ENCODE results near the gene NALCN. TPM values are rescaled to one million over a fixed set of nuclear protein-coding genes. Genes with fewer than 3 reads are reported as not detected.

Gene NALCN
- total RNA-seq, 2 experiments from 2014 or later = not detected

- Mint-ChIP-seq H3K4me3 (no peak overlapping the region), H3K36me3 (no peaks in the 10 kb centered on the region), H3K27me3 (peaks cover 6% of the 10 kb centered on the region), H3K27ac (no peak overlapping the region), H3K9me3 (no peaks in the 10 kb centered on the region), H3K4me1 (no peaks in the 10 kb centered on the region)
- no peak for DNase-seq
These were observed 18.6 kb downstream of the NALCN start for GRCh38 chr13:101397742-101398141.

- no peak for DNase-seq
- Mint-ChIP-seq H3K9me3 (no peaks in the 10 kb centered on the region), H3K4me1 (no peaks in the 10 kb centered on the region), H3K4me3 (no peak overlapping the region), H3K27me3 (peaks cover 6% of the 10 kb centered on the region), H3K36me3 (no peaks in the 10 kb centered on the region), H3K27ac (no peak overlapping the region)
These were observed 21.7 kb downstream of the NALCN start for GRCh38 chr13:101394605-101395004.

DNA sequence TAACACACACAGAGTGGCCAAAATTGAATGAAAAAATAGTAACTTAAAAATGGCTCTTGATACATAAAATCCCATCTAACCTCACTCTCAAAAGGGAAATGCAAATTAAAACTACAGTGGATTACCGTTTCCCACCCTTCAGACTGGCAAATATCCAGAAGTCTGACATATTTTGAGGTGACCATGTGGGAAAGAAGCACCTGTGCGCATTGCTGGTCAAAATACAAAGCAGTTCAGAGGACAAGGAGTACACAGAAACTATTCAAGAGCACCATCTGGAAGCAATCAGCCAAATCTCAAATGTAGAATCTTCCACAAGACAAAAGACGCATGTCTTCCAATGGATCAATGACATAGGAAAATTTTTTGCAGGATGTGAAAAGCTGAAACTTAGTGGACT lies 23.2 kb downstream of the NALCN start:
- DNase-seq = no peak
- Mint-ChIP-seq H3K4me1 (no peaks in the 10 kb centered on the region), H3K9me3 (no peaks in the 10 kb centered on the region)

GRCh38 chr13:101390461-101390860 lies 25.8 kb downstream of the NALCN start:
- H3K27ac Mint-ChIP-seq = no peak overlapping the region
- H3K4me3 Mint-ChIP-seq = no peak overlapping the region
- peaks cover 7% of the 10 kb centered on the region for H3K27me3 Mint-ChIP-seq
- DNase-seq = no peak
- no peaks in the 10 kb centered on the region for H3K4me1 Mint-ChIP-seq
- H3K36me3 Mint-ChIP-seq = no peaks in the 10 kb centered on the region
- H3K9me3 Mint-ChIP-seq = no peaks in the 10 kb centered on the region

More for the DNA sequence above, 23.2 kb downstream of the NALCN start:
- Mint-ChIP-seq H3K4me3 (no peak overlapping the region), H3K27ac (no peak overlapping the region), H3K36me3 (no peaks in the 10 kb centered on the region), H3K27me3 (peaks cover 10% of the 10 kb centered on the region)

DNA sequence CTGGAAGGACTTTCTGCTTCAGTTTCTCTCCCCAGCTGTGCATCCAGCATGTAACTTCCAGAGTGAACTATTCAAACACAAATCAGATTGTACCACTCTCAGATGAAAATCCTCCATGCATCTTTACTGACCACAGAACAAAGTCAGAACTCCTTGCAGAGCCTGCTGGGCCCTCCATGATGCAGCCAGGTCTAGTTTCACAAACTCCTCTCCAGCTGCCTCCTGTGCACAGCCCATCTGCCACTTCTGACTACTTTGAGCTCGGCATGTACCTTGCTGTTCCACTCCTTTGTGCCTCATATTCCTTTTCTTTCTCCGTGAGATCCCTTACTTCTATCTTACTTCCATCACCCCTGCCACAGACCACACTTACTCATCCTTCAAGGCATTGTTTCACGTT lies 31.4 kb downstream of the NALCN start:
- no peaks in the 10 kb centered on the region for H3K9me3 Mint-ChIP-seq

GRCh38 chr13:101383595-101383994 lies 32.7 kb downstream of the NALCN start:
- H3K4me1 Mint-ChIP-seq = no peaks in the 10 kb centered on the region
- H3K9me3 Mint-ChIP-seq = no peaks in the 10 kb centered on the region
- no peak for DNase-seq
- H3K4me3 Mint-ChIP-seq = no peak overlapping the region
- no peaks in the 10 kb centered on the region for H3K36me3 Mint-ChIP-seq
- no peaks in the 10 kb centered on the region for H3K27me3 Mint-ChIP-seq
- H3K27ac Mint-ChIP-seq = no peak overlapping the region

More for the DNA sequence above, 31.4 kb downstream of the NALCN start:
- no peak for DNase-seq
- no peak overlapping the region for H3K27ac Mint-ChIP-seq
- no peaks in the 10 kb centered on the region for H3K36me3 Mint-ChIP-seq
- no peak overlapping the region for H3K4me3 Mint-ChIP-seq
- peaks cover 5% of the 10 kb centered on the region for H3K27me3 Mint-ChIP-seq
- H3K4me1 Mint-ChIP-seq = no peaks in the 10 kb centered on the region

DNA sequence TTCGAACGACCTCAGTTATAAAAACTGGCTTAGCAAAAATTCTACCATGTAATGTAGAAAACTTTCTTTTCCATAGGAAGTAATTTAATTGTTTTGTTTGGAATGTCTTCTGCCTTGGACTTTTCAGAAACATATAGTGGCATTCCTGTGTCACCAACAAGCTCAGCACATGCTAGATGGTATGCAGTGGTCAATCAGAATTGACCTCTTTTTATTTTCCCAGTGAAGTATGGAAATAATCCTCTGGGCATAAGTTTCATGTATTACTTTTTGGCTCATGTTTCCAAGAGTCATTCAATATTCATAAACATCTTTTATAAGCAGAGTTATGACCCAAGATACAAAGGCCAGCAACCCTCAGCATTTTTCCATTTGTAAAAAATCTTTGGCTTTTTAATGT lies 33.6 kb downstream of the NALCN start:
- H3K4me1 Mint-ChIP-seq = no peaks in the 10 kb centered on the region
- H3K27me3 Mint-ChIP-seq = no peaks in the 10 kb centered on the region
- no peak overlapping the region for H3K27ac Mint-ChIP-seq
- no peak for DNase-seq
- H3K9me3 Mint-ChIP-seq = no peaks in the 10 kb centered on the region
- no peak overlapping the region for H3K4me3 Mint-ChIP-seq
- no peaks in the 10 kb centered on the region for H3K36me3 Mint-ChIP-seq

DNA sequence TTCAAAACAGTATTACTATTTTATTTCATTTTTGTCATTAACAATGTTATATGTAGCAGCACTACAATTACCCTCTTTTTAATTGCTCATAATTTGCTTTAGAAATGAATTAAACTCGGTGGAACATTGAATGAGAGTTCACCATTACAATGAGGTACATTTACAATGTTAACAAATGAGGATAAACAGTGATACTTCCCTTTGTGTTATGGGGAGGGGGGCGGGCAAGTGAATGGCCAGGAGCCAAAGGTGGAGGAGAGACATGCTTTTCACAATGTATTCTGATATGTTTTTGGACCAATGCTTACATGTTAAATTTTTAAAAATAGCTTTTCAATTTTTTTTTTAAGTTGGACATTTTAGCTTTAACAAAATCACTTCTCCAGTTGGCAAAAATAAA lies 34.2 kb downstream of the NALCN start:
- no peaks in the 10 kb centered on the region for H3K9me3 Mint-ChIP-seq
- DNase-seq = no peak
- no peaks in the 10 kb centered on the region for H3K4me1 Mint-ChIP-seq
- H3K4me3 Mint-ChIP-seq = no peak overlapping the region
- no peaks in the 10 kb centered on the region for H3K36me3 Mint-ChIP-seq
- H3K27ac Mint-ChIP-seq = no peak overlapping the region
- no peaks in the 10 kb centered on the region for H3K27me3 Mint-ChIP-seq

DNA sequence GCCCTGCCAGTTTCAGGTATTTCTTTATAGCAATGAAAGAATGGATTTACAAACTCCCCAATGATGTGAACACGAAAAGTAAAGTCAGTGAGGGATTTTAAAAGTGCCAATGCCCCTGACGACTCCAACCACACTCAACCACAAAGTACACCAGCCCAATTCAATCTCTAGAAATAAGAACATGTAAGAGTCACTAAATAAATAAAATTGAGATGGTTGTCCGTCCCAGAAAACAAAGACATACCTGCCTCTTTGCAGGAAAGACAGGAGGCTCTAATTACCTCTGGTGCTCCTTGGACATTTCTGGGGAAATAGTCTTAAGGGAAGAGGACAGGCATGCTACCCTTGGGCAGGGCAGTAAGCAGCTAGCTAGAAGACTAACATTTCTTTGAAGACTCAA lies 55.8 kb downstream of the NALCN start:
- peaks cover 3% of the 10 kb centered on the region for H3K9me3 Mint-ChIP-seq
- no peak overlapping the region for H3K4me3 Mint-ChIP-seq
- no peaks in the 10 kb centered on the region for H3K36me3 Mint-ChIP-seq
- no peak for DNase-seq
- no peak overlapping the region for H3K27ac Mint-ChIP-seq
- no peaks in the 10 kb centered on the region for H3K27me3 Mint-ChIP-seq
- H3K4me1 Mint-ChIP-seq = no peaks in the 10 kb centered on the region

- H3K4me3 Mint-ChIP-seq = no peak overlapping the region
- no peaks in the 10 kb centered on the region for H3K4me1 Mint-ChIP-seq
- peaks cover 3% of the 10 kb centered on the region for H3K27me3 Mint-ChIP-seq
- no peaks in the 10 kb centered on the region for H3K36me3 Mint-ChIP-seq
- no peak overlapping the region for H3K27ac Mint-ChIP-seq
- peaks cover 5% of the 10 kb centered on the region for H3K9me3 Mint-ChIP-seq
- no peak for DNase-seq
These were observed 61.4 kb downstream of the NALCN start for GRCh38 chr13:101354895-101355294.

- no peaks in the 10 kb centered on the region for H3K4me1 Mint-ChIP-seq
- DNase-seq = no peak
- no peak overlapping the region for H3K27ac Mint-ChIP-seq
- H3K4me3 Mint-ChIP-seq = no peak overlapping the region
- H3K36me3 Mint-ChIP-seq = no peaks in the 10 kb centered on the region
- peaks cover 1% of the 10 kb centered on the region for H3K27me3 Mint-ChIP-seq
- peaks cover 1% of the 10 kb centered on the region for H3K9me3 Mint-ChIP-seq
These were observed 69.2 kb downstream of the NALCN start for GRCh38 chr13:101346942-101347728.

- Mint-ChIP-seq H3K4me3 (no peak overlapping the region), H3K27ac (no peak overlapping the region), H3K9me3 (peaks cover 1% of the 10 kb centered on the region), H3K27me3 (no peaks in the 10 kb centered on the region), H3K4me1 (no peaks in the 10 kb centered on the region), H3K36me3 (no peaks in the 10 kb centered on the region)
- no peak for DNase-seq
These were observed 70.1 kb downstream of the NALCN start for GRCh38 chr13:101346161-101346560.

DNA sequence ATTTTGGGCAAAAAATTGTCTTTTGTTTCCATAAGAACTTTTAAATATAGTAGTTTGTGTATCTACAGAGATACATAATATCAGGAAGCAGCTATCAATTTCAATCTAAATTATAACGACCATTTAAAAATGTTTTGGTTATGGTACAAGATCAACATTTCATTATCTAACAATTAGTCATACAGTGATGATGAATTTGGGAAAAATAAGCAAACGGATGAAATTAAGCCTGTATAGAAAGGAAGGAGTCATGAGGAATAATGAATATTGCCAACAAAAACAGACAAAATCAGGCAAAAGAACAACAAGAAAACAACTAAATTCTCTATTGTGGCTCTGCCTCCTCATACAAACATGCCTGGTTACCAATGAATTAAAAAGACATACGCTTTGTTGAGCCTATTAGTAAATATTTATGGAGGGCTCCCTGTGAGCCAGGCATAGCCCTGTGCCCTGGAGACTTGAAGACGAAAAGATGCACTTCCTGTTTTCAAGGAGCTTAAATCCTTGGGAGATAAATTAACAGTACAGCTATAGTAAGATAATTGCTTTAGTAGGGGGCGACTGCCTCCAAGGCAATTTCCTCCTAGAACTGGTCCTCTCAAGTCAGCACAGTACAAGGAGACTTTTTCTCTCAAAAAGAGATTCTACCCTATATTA lies 73.0 kb downstream of the NALCN start:
- Mint-ChIP-seq H3K9me3 (no peaks in the 10 kb centered on the region), H3K36me3 (no peaks in the 10 kb centered on the region), H3K4me1 (no peaks in the 10 kb centered on the region), H3K27ac (no peak overlapping the region), H3K4me3 (no peak overlapping the region), H3K27me3 (no peaks in the 10 kb centered on the region)
- DNase-seq = no peak

GRCh38 chr13:101341464-101341863 lies 74.8 kb downstream of the NALCN start:
- H3K27me3 Mint-ChIP-seq = no peaks in the 10 kb centered on the region
- H3K4me3 Mint-ChIP-seq = no peak overlapping the region
- no peaks in the 10 kb centered on the region for H3K4me1 Mint-ChIP-seq
- DNase-seq = no peak
- H3K9me3 Mint-ChIP-seq = no peaks in the 10 kb centered on the region
- H3K27ac Mint-ChIP-seq = no peak overlapping the region
- H3K36me3 Mint-ChIP-seq = no peaks in the 10 kb centered on the region

DNA sequence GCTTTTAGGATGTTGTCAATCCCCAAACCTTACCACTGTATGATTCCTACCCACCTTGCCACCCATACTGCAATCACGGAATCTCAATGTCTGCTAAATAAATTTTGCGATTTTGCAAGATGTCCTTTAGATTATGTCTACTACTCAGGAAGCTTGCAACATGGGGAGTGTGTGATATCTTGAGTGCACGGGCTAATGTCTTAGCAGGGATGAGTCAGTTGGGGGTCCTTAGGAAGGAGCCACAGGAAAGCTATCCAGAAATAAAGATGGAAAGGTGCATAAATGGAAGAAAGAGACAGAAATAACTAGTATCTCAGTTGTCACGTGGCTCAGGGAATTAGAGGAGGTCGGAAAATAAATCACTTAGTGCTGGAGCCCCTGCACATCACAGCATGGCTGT lies 77.1 kb downstream of the NALCN start:
- DNase-seq = no peak
- no peak overlapping the region for H3K27ac Mint-ChIP-seq
- no peaks in the 10 kb centered on the region for H3K36me3 Mint-ChIP-seq

DNA sequence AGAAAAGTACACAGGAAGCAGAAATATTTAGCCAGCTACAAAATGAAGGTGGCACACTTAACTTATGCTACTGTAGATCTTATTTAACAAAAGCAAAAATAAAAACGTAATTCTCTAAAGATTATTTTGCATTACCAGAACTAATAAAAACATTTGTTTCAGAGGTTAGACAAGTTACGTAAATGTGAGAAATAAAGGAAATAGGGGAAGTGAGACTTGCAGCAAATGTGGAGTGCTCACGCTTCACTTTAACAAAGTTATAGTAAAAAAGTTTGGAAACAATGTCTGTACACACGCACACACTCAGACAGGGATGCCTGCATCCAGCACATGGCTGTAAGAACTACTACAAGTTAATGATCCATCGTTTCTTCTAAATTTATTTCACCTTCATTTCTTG lies 83.7 kb downstream of the NALCN start:
- Mint-ChIP-seq H3K4me3 (no peak overlapping the region), H3K9me3 (no peaks in the 10 kb centered on the region), H3K4me1 (no peaks in the 10 kb centered on the region), H3K27ac (no peak overlapping the region), H3K36me3 (no peaks in the 10 kb centered on the region), H3K27me3 (no peaks in the 10 kb centered on the region)
- DNase-seq = no peak

More for the DNA sequence above, 77.1 kb downstream of the NALCN start:
- no peaks in the 10 kb centered on the region for H3K9me3 Mint-ChIP-seq
- no peaks in the 10 kb centered on the region for H3K27me3 Mint-ChIP-seq
- H3K4me1 Mint-ChIP-seq = no peaks in the 10 kb centered on the region
- no peak overlapping the region for H3K4me3 Mint-ChIP-seq
